ENCODE results near the gene PTGDR. TPM values are rescaled to one million over a fixed set of nuclear protein-coding genes. Genes with fewer than 3 reads are reported as not detected.

The PTGDR gene
- total RNA-seq, 4 donors from 2014 or later: 0.17 to 0.66 (median 0.37) TPM

DNA sequence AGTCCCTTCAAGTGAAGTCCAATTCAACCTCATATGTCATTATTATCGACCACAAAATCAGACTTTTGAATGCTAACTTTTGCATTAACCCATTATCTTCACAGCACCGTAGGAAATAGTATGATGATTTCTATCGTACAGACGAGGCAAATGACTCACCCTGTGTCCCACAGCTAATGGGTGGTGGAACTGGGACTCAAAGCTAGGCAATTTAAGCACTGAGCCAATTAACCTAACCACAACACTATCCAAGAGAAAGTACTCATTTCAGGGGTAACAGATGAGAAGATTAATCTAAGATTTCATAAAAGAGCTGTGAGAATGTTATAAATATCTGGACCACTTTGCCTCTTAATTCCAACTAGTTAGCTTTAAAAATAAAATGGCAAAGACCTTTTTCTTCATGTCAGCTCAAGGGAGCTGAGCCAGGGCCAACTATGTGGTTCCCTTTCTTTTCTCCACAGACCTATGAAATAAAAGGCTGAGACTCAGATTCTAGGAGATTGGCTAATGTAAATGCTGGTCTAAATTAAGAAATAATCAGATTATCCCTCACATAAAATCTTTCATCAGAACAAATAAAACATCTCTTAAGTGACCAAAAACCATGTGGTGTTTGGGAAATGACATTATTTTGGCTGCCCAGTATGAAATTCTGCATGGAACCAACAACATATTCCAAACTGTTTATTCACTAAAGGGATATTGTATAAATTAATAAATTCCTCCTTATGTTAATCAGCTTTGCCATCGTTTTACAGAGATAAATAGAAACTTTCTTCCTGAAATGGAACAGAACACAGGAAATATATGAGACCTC, 51.5 kb downstream of the PTGDR start:
- DNase-seq (ENCODE audit: extremely low spot score): no peak
- peaks cover 0 to 14% (median 0%) of the 10 kb centered on the region in 4 donors for H3K27me3 ChIP-seq
- peaks cover 7 to 23% (median 14%) of the 10 kb centered on the region in 4 donors for H3K4me1 ChIP-seq
- WGBS: 66% methylated on average over 5 of the region's 5 CpGs
- H3K36me3 ChIP-seq: no peaks in the 10 kb centered on the region
- peak overlapping the region in 1 of 4 donors; percentile 3 for H3K27ac ChIP-seq (replicated peaks in 1 of 4)
- H3K9me3 ChIP-seq: peaks cover 0 to 12% (median 1%) of the 10 kb centered on the region in 4 donors
- no peak overlapping the region for H3K4me3 ChIP-seq
- intact Hi-C loops (cut with DNase I): no loop called here
- no peak for TF ChIP-seq POLR2A (IDR thresholded peaks at IDR 0.05; ENCODE audit: low read depth)
- TF ChIP-seq EP300 (IDR thresholded peaks at IDR 0.05): no peak
- TF ChIP-seq, protein P1, sequence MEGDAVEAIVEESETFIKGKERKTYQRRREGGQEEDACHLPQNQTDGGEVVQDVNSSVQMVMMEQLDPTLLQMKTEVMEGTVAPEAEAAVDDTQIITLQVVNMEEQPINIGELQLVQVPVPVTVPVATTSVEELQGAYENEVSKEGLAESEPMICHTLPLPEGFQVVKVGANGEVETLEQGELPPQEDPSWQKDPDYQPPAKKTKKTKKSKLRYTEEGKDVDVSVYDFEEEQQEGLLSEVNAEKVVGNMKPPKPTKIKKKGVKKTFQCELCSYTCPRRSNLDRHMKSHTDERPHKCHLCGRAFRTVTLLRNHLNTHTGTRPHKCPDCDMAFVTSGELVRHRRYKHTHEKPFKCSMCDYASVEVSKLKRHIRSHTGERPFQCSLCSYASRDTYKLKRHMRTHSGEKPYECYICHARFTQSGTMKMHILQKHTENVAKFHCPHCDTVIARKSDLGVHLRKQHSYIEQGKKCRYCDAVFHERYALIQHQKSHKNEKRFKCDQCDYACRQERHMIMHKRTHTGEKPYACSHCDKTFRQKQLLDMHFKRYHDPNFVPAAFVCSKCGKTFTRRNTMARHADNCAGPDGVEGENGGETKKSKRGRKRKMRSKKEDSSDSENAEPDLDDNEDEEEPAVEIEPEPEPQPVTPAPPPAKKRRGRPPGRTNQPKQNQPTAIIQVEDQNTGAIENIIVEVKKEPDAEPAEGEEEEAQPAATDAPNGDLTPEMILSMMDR (IDR thresholded peaks at IDR 0.05): no peak
- no peak for TF ChIP-seq POLR2AphosphoS5 (IDR thresholded peaks at IDR 0.05)

DNA sequence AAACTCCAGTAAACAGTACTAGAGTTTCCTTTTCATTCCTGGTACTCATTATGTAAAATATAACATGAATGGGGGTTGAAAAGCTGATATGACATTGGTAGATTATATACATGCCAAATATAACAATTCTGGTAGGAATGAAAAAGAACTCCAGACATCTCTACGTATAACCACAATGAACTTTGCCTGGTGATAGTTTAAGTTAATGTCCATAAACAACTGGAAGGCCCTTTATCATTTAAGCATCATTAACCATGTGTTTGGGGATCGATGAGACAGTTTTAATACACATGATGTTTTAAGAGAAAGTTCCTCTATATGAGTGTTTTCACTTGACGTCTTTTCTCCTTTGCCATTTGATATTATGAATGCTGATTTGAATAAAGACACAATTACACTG, 52.4 kb downstream of the PTGDR start:
- WGBS: 76% methylated on average over 3 of the region's 3 CpGs
- peaks cover 0 to 12% (median 1%) of the 10 kb centered on the region in 4 donors for H3K9me3 ChIP-seq
- H3K27me3 ChIP-seq: peaks cover 0 to 6% (median 0%) of the 10 kb centered on the region in 4 donors
- no peaks in the 10 kb centered on the region for H3K36me3 ChIP-seq
- intact Hi-C loops (cut with DNase I): no loop called here
- TF ChIP-seq POLR2A (IDR thresholded peaks at IDR 0.05; ENCODE audit: low read depth): no peak
- no peak for TF ChIP-seq EP300 (IDR thresholded peaks at IDR 0.05)
- no peak for TF ChIP-seq POLR2AphosphoS5 (IDR thresholded peaks at IDR 0.05)
- TF ChIP-seq, protein P1 (IDR thresholded peaks at IDR 0.05): no peak
- H3K4me3 ChIP-seq: no peak overlapping the region
- no peak overlapping the region for H3K27ac ChIP-seq (replicated peaks in 1 of 4)
- H3K4me1 ChIP-seq: peaks cover 2 to 15% (median 5%) of the 10 kb centered on the region in 4 donors
- DNase-seq (ENCODE audit: extremely low spot score): no peak

DNA sequence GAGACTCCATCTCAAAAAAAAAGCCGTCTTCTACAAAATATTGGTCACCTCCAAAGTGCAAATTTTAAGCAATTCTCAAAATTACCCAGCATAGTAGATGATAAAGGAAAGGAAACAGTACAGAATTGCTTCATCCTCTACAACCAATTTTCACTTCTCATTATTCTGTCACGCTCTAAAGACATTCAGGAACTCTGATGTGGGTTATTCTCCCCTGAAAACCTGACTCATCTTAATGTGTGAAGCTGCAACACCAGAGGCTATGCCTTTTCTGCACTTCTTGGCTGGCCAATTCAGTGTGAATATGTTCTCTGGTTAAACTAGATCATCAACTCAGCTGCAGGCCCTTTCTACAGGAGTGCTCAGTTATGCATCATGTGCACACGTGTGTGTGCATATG, 57.6 kb downstream of the PTGDR start:
- Histone ChIP-seq H3K4me3 (no peak overlapping the region), H3K27me3 (no peaks in the 10 kb centered on the region), H3K36me3 (no peaks in the 10 kb centered on the region), H3K27ac (replicated peaks in 1 of 4) (peak overlapping the region in 3 of 4 donors; percentile 7 to 25 (median 20)), H3K9me3 (peaks cover 0 to 12% (median 1%) of the 10 kb centered on the region in 4 donors), H3K4me1 (peaks cover 0 to 36% (median 35%) of the 10 kb centered on the region in 4 donors)
- TF ChIP-seq EP300 (IDR thresholded peaks at IDR 0.05): no peak
- no peak for TF ChIP-seq POLR2A (IDR thresholded peaks at IDR 0.05; ENCODE audit: low read depth)
- TF ChIP-seq, protein P1 (IDR thresholded peaks at IDR 0.05): no peak
- TF ChIP-seq POLR2AphosphoS5 (IDR thresholded peaks at IDR 0.05): no peak
- WGBS: 70% methylated on average over 3 of the region's 3 CpGs
- DNase-seq (ENCODE audit: extremely low spot score): no peak
- intact Hi-C loops (cut with DNase I): no loop called here

DNA sequence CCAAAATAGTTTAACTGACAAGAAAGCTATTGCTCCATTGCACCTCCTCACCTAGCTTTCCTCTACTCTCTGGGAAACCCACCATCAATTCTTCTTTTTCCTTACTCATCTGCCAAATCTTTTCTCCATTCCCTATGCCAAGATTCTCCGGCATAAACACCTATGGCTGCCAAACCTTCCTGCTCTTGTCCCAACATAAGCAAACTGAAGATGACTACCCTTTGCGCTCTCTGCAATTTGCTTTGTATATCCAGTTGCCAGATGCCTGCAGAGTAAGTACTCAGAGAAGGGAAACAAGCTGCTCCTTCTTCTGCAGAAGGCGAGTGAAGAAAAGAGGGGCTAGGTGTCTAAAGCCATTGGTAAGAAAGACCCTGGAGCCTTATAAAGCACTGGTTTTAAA, 58.1 kb downstream of the PTGDR start:
- no peak for DNase-seq (ENCODE audit: extremely low spot score)
- Histone ChIP-seq H3K4me3 (no peak overlapping the region), H3K27me3 (no peaks in the 10 kb centered on the region), H3K36me3 (no peaks in the 10 kb centered on the region), H3K9me3 (peaks cover 0 to 12% (median 1%) of the 10 kb centered on the region in 4 donors), H3K27ac (replicated peaks in 1 of 4) (peak overlapping the region in 3 of 4 donors; percentile 14 to 31 (median 25)), H3K4me1 (peaks cover 0 to 36% (median 35%) of the 10 kb centered on the region in 4 donors)
- intact Hi-C loops (cut with DNase I): no loop called here
- 44% methylated on average over 3 of the region's 3 CpGs for WGBS
- TF ChIP-seq EP300 (IDR thresholded peaks at IDR 0.05): no peak
- TF ChIP-seq, protein P1 (IDR thresholded peaks at IDR 0.05): no peak
- TF ChIP-seq POLR2A (IDR thresholded peaks at IDR 0.05; ENCODE audit: low read depth): no peak
- no peak for TF ChIP-seq POLR2AphosphoS5 (IDR thresholded peaks at IDR 0.05)

Other genes starting within 250 kb of the PTGDR start
- gene NID2, start 198.6 kb upstream of the PTGDR start, total RNA-seq: 10 to 100 TPM; 40.4 to 77.2 (median 57.5) TPM
- gene PTGER2, start 46.6 kb downstream of the PTGDR start, total RNA-seq: 1 to 10 TPM; 2.1 to 6.3 (median 4.4) TPM